Uterus (tissue), 4 donors: Measurements from ENCODE around the gene GAL. TPM values are rescaled to one million over a fixed set of nuclear protein-coding genes. Genes with fewer than 3 reads are reported as not detected.

ENCODE experiments used
- DNase-seq, 2 donors: peaks; one replicate each; pipeline ENCODE4 v3.0.0-alpha.2; 2019 to 2020
- H3K27ac ChIP-seq, 2 donors: fragments of 200-600 bp; sonication (generic); 1 replicate in 1 of 2; 2 replicates in 1 of 2; pipeline ENCODE4 v1.5.1; 2016 to 2018
- H3K27me3 ChIP-seq, 2 donors: fragments of 200-600 bp; sonication (generic); one replicate each; pipeline ENCODE4 v1.5.1; 2018 to 2019; ENCODE audit warnings: control low read depth in 1 of 2
- H3K36me3 ChIP-seq, 2 donors: fragments of 200-600 bp; sonication (generic); one replicate each; pipeline ENCODE4 v1.5.1; 2019; ENCODE audit warnings: control low read depth in 1 of 2
- H3K4me1 ChIP-seq, 2 donors: fragments of 200-600 bp; sonication (generic); one replicate each; pipeline ENCODE4 v1.5.1; 2018 to 2019; ENCODE audit warnings: control low read depth in 1 of 2
- H3K4me3 ChIP-seq, 2 donors: fragments of 200-600 bp; sonication (generic); 1 replicate in 1 of 2; 2 replicates in 1 of 2; pipeline ENCODE4 v1.5.1; 2018 to 2019; ENCODE audit warnings: mild to moderate bottlenecking in 1 of 2
- H3K9me3 ChIP-seq, 2 donors: fragments of 200-600 bp; sonication (generic); one replicate each; pipeline ENCODE4 v1.5.1; 2019; ENCODE audit warnings: control low read depth in 1 of 2
- CTCF ChIP-seq, 4 experiments: fragments of 200-600 bp in 2 of 4; fragments of 450-650 bp in 2 of 4; sonication (generic) in 2 of 4; IDR thresholded peaks; one replicate each; pipeline ENCODE4 v1.5.1; 2016 to 2019; ENCODE audit warnings: antibody characterized with exemption in 4 of 4, mild to moderate bottlenecking in 2 of 4, moderate library complexity in 1 of 4
- POLR2A ChIP-seq, 2 donors: fragments of 450-650 bp; IDR thresholded peaks; one replicate each; pipeline ENCODE4 v1.6.1; 2016; ENCODE audit warnings: antibody characterized with exemption in 2 of 2, mild to moderate bottlenecking in 1 of 2, moderate library complexity in 1 of 2
- intact Hi-C: fragments of 100-400 bp; cut with DNase I; formaldehyde crosslinking; loops from one replicate; pipeline ENCODE4 v1.15.1; 2023; ENCODE audit warnings: low total_unique reads
- total RNA-seq, 4 donors: library from RNA; depleted of rRNA in 3 of 4; stranded (reverse); fragments of >200 nt in 3 of 4; gene quantifications; one replicate each; pipeline versions ENCODE4 v1.1.0 to v1.2.4, GENCODE V29; 2014 to 2023
- donor health status: DM: yes; HTN: yes; CAD: no.

Gene GAL
- total RNA-seq, 4 donors from 2014 or later, result 0.41 TPM; not detected in 3

- H3K27me3 ChIP-seq, result no peaks in the 10 kb centered on the region
- TF ChIP-seq POLR2A (IDR thresholded peaks at IDR 0.05), result no peak
- intact Hi-C loops, result no loop called here
- H3K27ac ChIP-seq, result no peak overlapping the region
- no peaks in the 10 kb centered on the region for H3K4me1 ChIP-seq
- peaks cover 0 to 6% of the 10 kb centered on the region in 2 donors for H3K9me3 ChIP-seq
- H3K4me3 ChIP-seq, result no peak overlapping the region
- no peak for DNase-seq
- H3K36me3 ChIP-seq, result no peaks in the 10 kb centered on the region
Measured at GRCh38 chr11:68692871-68693483, 8.6 kb downstream of the GAL start.

DNA sequence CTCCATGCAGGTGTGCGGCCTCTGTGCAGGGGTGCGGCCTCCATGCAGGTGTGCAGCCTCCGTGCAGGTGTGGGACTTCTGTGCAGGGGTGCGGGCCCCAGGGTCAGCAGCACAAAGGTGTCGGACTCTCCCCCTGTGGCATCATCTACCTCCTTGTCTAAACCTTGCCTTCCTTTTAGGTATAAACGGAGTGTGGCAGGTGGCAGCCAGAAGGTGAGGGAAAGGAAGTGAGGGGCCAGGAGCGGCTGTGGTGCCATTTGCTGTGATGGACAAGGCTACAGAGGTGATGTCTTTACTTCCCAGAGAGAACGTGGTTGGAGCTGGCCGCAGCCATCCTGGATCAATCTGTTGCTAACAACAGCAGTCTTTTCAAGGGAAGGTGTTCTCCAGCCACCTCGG is 9.1 kb downstream of the GAL start:
- no peak for TF ChIP-seq POLR2A (IDR thresholded peaks at IDR 0.05)
- TF ChIP-seq CTCF (IDR thresholded peaks at IDR 0.05), result no peak
- Histone ChIP-seq H3K27ac (no peak overlapping the region), H3K4me3 (no peak overlapping the region), H3K4me1 (no peaks in the 10 kb centered on the region), H3K36me3 (no peaks in the 10 kb centered on the region), H3K27me3 (no peaks in the 10 kb centered on the region), H3K9me3 (peaks cover 0 to 6% of the 10 kb centered on the region in 2 donors)
- intact Hi-C loops, result no loop called here
- no peak for DNase-seq

DNA sequence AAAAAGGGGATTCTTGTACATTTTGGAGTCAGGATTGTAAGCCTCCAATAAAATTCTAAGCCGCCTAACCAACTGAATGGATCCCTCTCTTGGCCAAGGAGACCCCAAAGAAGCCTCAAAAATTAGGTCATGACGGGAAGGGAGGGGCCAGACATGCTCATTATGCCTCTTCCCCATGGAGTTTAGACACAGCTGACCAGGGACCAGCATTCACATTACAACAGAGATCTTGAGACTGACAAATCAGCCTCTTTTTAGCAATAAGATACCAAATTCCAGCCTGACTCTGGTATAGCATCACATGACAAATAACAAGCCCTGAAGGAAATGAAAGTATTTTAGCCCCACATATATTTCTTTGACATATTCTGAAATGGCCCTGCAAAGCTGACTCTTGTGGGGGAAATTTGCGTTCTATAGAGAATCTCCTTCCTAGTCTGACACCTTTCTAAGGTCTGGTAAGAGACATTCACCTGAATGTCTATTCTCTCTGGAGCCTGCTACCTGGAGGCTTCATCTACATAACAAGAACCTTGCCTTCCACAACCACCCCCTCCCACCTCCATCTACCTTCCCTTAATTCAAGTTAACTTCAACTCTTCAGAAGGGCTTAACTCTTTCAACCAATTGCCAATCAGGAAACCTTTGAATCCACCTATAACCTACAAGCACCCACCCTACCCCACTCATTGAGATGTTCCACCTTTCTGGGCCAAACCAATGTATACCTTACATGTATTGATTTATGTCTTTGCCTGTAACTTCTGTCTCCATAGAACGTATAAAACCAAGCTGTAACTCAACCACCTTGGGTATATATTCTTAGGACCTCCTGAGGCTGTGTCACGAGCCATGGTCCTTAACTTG is 10.3 kb downstream of the GAL start:
- Histone ChIP-seq H3K27ac (no peak overlapping the region), H3K4me3 (no peak overlapping the region)
- intact Hi-C loops, result no loop called here

DNA sequence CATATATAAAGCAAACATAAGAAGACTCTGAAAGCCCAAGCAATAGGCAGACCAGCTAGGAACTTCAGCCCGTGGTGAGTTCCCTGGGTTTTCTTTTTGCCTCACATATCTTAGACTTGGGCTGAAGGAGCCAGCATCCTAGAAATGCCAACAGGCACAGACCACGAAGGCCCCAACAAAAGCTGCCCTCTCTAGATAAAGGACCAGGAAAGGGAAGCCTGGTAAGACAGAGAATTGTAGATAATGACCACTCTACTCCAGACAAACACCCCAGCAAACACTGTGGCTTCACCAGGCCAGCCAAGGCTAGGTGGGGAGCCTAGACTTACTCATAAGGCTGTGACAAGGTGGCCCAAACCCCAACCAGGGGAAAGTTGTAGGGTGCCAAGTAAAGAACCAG is 11.2 kb downstream of the GAL start:
- no peak overlapping the region for H3K27ac ChIP-seq
- H3K9me3 ChIP-seq, result peaks cover 0 to 9% of the 10 kb centered on the region in 2 donors
- H3K27me3 ChIP-seq, result peaks cover 0 to 3% of the 10 kb centered on the region in 2 donors
- no peaks in the 10 kb centered on the region for H3K4me1 ChIP-seq
- no peaks in the 10 kb centered on the region for H3K36me3 ChIP-seq
- TF ChIP-seq POLR2A (IDR thresholded peaks at IDR 0.05), result no peak
- TF ChIP-seq CTCF (IDR thresholded peaks at IDR 0.05), result no peak
- intact Hi-C loops, result no loop called here
- DNase-seq, result no peak
- no peak overlapping the region for H3K4me3 ChIP-seq

More for the DNA sequence above, 10.3 kb downstream of the GAL start:
- H3K9me3 ChIP-seq, result peaks cover 0 to 9% of the 10 kb centered on the region in 2 donors
- TF ChIP-seq CTCF (IDR thresholded peaks at IDR 0.05), result no peak
- TF ChIP-seq POLR2A (IDR thresholded peaks at IDR 0.05), result no peak
- no peak for DNase-seq
- H3K36me3 ChIP-seq, result no peaks in the 10 kb centered on the region
- H3K4me1 ChIP-seq, result no peaks in the 10 kb centered on the region
- peaks cover 0 to 3% of the 10 kb centered on the region in 2 donors for H3K27me3 ChIP-seq

DNA sequence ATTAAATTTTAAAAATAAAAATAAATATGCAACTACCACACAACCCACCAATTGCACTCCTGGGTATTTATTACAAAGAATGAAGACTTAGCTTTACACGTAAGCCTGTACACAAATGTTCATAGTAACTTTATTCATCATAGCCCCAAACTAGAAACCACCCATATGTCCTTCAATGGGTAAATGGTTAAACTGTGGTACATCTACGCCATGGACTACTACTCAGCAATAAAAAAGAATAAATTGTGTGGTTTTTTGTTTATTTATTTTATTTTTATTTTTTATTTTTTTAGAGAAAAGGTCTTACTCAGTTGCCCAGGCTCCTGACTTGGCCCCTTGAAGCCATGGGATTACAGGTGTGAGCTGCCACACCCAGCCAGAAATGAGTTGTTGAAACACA is 14.6 kb downstream of the GAL start:
- H3K9me3 ChIP-seq, result peaks cover 0 to 9% of the 10 kb centered on the region in 2 donors
- no peaks in the 10 kb centered on the region for H3K4me1 ChIP-seq
- H3K27me3 ChIP-seq, result peaks cover 0 to 3% of the 10 kb centered on the region in 2 donors
- no peak overlapping the region for H3K27ac ChIP-seq
- H3K4me3 ChIP-seq, result no peak overlapping the region
- intact Hi-C loops, result no loop called here
- H3K36me3 ChIP-seq, result no peaks in the 10 kb centered on the region
- TF ChIP-seq CTCF (IDR thresholded peaks at IDR 0.05) (no peak), POLR2A (IDR thresholded peaks at IDR 0.05) (no peak)
- DNase-seq, result no peak
